Measurements from ENCODE around the gene NDST4. TPM values are rescaled to one million over a fixed set of nuclear protein-coding genes. Genes with fewer than 3 reads are reported as not detected.

NDST4 gene
- not detected in 2 replicates for total RNA-seq

GRCh38 chr4:115113506-115114106 is at the start of gene NDST4:
Gene NDST4 (minus strand): TSS chr4:115113620. CDS start chr4:115077036, 36,584 bp downstream.

